Upper lobe of left lung (tissue), 4 donors: ENCODE results near the gene C1D.

Source experiments
- CTCF ChIP-seq, 6 experiments: fragments of 450-650 bp in 4 of 6; fragments of 200-600 bp in 2 of 6; sonication (generic) in 2 of 6; IDR thresholded peaks; one replicate each; pipeline ENCODE4 v1.5.1; 2016 to 2019; ENCODE audit warnings: antibody characterized with exemption in 6 of 6
- POLR2AphosphoS5 ChIP-seq, 2 donors: sonication (generic); formaldehyde crosslinking; IDR thresholded peaks; one replicate each; pipeline ENCODE4 v1.5.1; 2017; ENCODE audit warnings: antibody characterized with exemption in 2 of 2

DNA sequence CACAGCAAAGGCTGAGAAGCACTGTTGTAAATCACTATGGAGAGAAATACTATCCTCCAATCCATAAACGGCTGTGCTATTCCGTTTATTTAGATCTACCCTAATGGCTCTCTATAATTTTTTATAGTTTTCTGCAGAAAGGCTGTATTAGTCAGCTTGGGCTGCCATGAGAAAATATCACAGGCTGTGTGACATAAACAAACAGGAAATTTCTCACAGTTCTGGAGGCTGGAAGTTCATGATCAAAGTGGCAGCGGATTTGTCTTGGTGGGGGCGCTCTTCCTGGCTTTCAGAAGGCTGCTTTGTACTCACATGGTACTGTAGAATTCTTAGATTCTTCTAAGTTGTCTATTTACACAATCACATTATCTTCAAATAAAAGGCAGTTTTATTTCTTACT lies 44.1 kb downstream of the C1D start:
- TF ChIP-seq CTCF (IDR thresholded peaks at IDR 0.05) (no peak), POLR2AphosphoS5 (IDR thresholded peaks at IDR 0.05) (no peak)
